HepG2 (cell line): ENCODE results near the gene THOC6. TPM values are rescaled to one million over a fixed set of nuclear protein-coding genes. Genes with fewer than 3 reads are reported as not detected.

ENCODE experiments used
- HIVEP1 ChIP-seq: sonication (generic); formaldehyde crosslinking; IDR thresholded peaks from 2 replicates; pipeline ENCODE4 v1.4.0; 2020; ENCODE audit warnings: mild to moderate bottlenecking, missing genetic modification reagents
- HNF1A ChIP-seq, 2 experiments: sonication (generic) in 1 of 2; formaldehyde crosslinking in 1 of 2; IDR thresholded peaks; 2 replicates each; pipeline versions ENCODE4 v1.4.0 to v1.6.1; 2016 to 2020; ENCODE audit warnings: borderline replicate concordance in 1 of 2, low read depth in 1 of 2, mild to moderate bottlenecking in 1 of 2, missing genetic modification reagents in 1 of 2
- MAZ ChIP-seq, 2 experiments: sonication (generic) in 1 of 2; formaldehyde crosslinking in 1 of 2; IDR thresholded peaks; 2 replicates each; pipeline versions ENCODE4 v1.5.0 to v1.6.1; 2012 to 2020; ENCODE audit warnings: low read depth in 2 of 2, mild to moderate bottlenecking in 2 of 2, borderline replicate concordance in 1 of 2, improper control_type of control experiment in 1 of 2, low read length in 1 of 2, missing genetic modification reagents in 1 of 2, moderate library complexity in 1 of 2
- SIN3A ChIP-seq: IDR thresholded peaks from 2 replicates; pipeline ENCODE4 v1.6.1; 2011; ENCODE audit warnings: low read depth, mild to moderate bottlenecking, control low read depth, low read length, borderline replicate concordance
- SRSF1 ChIP-seq: fragments of 200-400 bp; formaldehyde crosslinking; optimal IDR thresholded peaks from 2 replicates; pipeline ENCODE3; 2017; ENCODE audit warnings: mild to moderate bottlenecking, low read depth, low read length, moderate library complexity
- TGIF2 ChIP-seq: IDR thresholded peaks from 2 replicates; pipeline ENCODE4 v1.6.1; 2016; ENCODE audit warnings: control low read depth, missing compliant biosample characterization
- ZNF24 ChIP-seq: fragments of 450-650 bp; IDR thresholded peaks from 2 replicates; pipeline ENCODE4 v1.6.1; 2017; ENCODE audit warnings: antibody characterized with exemption, mild to moderate bottlenecking
- ZNF777 ChIP-seq: sonication (generic); formaldehyde crosslinking; IDR thresholded peaks from 2 replicates; pipeline ENCODE4 v1.4.0; 2020; ENCODE audit warnings: missing genetic modification reagents
- ZNF83 ChIP-seq: sonication (generic); formaldehyde crosslinking; IDR thresholded peaks from 2 replicates; pipeline ENCODE4 v1.4.0; 2020; ENCODE audit warnings: missing genetic modification reagents, mild to moderate bottlenecking, borderline replicate concordance
- ZSCAN25 ChIP-seq: sonication (generic); formaldehyde crosslinking; IDR thresholded peaks from 2 replicates; pipeline ENCODE4 v1.8.0; 2022; ENCODE audit warnings: mild to moderate bottlenecking, missing genetic modification reagents
- ZXDC ChIP-seq: sonication (generic); formaldehyde crosslinking; IDR thresholded peaks from 2 replicates; pipeline ENCODE4 v1.5.0; 2020; ENCODE audit warnings: mild to moderate bottlenecking, missing genetic modification reagents
- polyA plus RNA-seq, 8 experiments: library from polyadenylated mRNA; depleted of rRNA in 3 of 8; stranded (reverse) in 7 of 8; unstranded in 1 of 8; fragments of >200 nt; fragmentation: Illumina TruSeq in 4 of 8; extraction: Trizol in 4 of 8; gene quantifications; 2 replicates each; pipeline versions ENCODE4 v1.2.1 to v1.2.3, GENCODE V29; 2011 to 2016; ENCODE audit warnings: low read depth in 4 of 8, missing spikeins in 1 of 8, mixed read lengths in 1 of 8; ENCODE audit not compliant: insufficient read depth in 1 of 8
- total RNA-seq, 5 experiments: library from RNA; depleted of rRNA; stranded (reverse); fragments of >200 nt; fragmentation: Illumina TruSeq; extraction: Trizol; gene quantifications; 2 replicates each; pipeline ENCODE4 v1.2.3, GENCODE V29; 2016; ENCODE audit warnings: low read depth in 1 of 5
- TF ChIP-seq, protein P1 (sequence below): sonication (generic); formaldehyde crosslinking; conservative IDR thresholded peaks from 2 replicates; pipeline ENCODE4 v1.4.0; 2020; ENCODE audit warnings: mild to moderate bottlenecking, missing genetic modification reagents, moderate library complexity

THOC6 gene
- total and polyA plus RNA-seq, 2 of the 13 experiments (the other 11 are each of a cell fraction or from before 2014, with no cell fraction given), result 32.1 to 37.0 TPM

DNA sequence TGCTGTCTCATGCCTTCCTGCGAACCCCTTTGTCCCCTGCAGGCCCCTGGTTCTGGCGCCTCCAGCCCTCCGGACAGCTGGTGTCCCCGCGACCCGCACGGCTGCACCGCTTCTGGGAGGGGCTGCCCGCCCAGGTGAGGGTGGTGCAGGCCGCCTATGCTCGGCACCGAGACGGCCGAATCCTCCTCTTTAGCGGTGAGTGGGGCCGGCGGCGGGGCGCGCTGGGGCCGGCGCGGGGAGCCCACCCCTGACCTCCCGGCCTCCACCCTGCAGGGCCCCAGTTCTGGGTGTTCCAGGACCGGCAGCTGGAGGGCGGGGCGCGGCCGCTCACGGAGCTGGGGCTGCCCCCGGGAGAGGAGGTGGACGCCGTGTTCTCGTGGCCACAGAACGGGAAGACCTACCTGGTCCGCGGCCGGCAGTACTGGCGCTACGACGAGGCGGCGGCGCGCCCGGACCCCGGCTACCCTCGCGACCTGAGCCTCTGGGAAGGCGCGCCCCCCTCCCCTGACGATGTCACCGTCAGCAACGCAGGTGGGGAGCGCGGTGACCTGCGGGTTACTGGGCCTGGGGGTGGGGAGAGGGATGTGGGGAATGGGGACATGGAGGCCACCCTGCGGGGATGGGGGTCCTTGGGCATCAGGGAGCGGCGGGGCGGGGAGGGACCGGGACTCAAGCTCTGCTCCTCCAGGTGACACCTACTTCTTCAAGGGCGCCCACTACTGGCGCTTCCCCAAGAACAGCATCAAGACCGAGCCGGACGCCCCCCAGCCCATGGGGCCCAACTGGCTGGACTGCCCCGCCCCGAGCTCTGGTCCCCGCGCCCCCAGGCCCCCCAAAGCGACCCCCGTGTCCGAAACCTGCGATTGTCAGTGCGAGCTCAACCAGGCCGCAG, 34.5 kb downstream of the THOC6 start (continued):
- TF ChIP-seq, protein P1, sequence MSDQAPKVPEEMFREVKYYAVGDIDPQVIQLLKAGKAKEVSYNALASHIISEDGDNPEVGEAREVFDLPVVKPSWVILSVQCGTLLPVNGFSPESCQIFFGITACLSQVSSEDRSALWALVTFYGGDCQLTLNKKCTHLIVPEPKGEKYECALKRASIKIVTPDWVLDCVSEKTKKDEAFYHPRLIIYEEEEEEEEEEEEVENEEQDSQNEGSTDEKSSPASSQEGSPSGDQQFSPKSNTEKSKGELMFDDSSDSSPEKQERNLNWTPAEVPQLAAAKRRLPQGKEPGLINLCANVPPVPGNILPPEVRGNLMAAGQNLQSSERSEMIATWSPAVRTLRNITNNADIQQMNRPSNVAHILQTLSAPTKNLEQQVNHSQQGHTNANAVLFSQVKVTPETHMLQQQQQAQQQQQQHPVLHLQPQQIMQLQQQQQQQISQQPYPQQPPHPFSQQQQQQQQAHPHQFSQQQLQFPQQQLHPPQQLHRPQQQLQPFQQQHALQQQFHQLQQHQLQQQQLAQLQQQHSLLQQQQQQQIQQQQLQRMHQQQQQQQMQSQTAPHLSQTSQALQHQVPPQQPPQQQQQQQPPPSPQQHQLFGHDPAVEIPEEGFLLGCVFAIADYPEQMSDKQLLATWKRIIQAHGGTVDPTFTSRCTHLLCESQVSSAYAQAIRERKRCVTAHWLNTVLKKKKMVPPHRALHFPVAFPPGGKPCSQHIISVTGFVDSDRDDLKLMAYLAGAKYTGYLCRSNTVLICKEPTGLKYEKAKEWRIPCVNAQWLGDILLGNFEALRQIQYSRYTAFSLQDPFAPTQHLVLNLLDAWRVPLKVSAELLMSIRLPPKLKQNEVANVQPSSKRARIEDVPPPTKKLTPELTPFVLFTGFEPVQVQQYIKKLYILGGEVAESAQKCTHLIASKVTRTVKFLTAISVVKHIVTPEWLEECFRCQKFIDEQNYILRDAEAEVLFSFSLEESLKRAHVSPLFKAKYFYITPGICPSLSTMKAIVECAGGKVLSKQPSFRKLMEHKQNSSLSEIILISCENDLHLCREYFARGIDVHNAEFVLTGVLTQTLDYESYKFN (CRISPR knock-in tag), result no peak
- no peak for TF ChIP-seq HNF1A (IDR thresholded peaks at IDR 0.05; ENCODE audit: low read depth)
- no peak for TF ChIP-seq HNF1A (CRISPR knock-in tag; IDR thresholded peaks at IDR 0.05; ENCODE audit: borderline replicate concordance)
- no peak for TF ChIP-seq SRSF1
- TF ChIP-seq MAZ (IDR thresholded peaks at IDR 0.05; ENCODE audit: borderline replicate concordance, low read depth, low read length), result 0 out of 2 replicates have a peak, but pooled peaks have one; percentile 2
- TF ChIP-seq MAZ (CRISPR knock-in tag; IDR thresholded peaks at IDR 0.05; ENCODE audit: low read depth), result no peak
- TF ChIP-seq TGIF2, result no peak
- TF ChIP-seq ZNF777 (CRISPR knock-in tag), result peak; percentile 4; the same call in 1 of the 2 replicates
- TF ChIP-seq SIN3A, result no peak
- 0 out of 2 replicates have a peak, but pooled peaks have one; percentile 64 for TF ChIP-seq ZSCAN25 (CRISPR knock-in tag)
- no peak for TF ChIP-seq ZNF24
- TF ChIP-seq ZXDC (CRISPR knock-in tag), result 0 out of 2 replicates have a peak, but pooled peaks have one; percentile 1
- no peak for TF ChIP-seq ZNF83 (CRISPR knock-in tag)
- no peak for TF ChIP-seq HIVEP1 (CRISPR knock-in tag)
